SK-N-SH (cell line): ENCODE data around the gene MLXIP. TPM values are rescaled to one million over a fixed set of nuclear protein-coding genes. Genes with fewer than 3 reads are reported as not detected.

Experiments used
- CTCF ChIA-PET: fragments of 300-600, 350-600 bp; formaldehyde crosslinking; extraction: SDS; loops from one replicate; lab custom pipeline; 2021; lab: Yijun Ruan, JAX
- POLR2A ChIA-PET: fragments of 350-600 bp; sonication (Branson Sonifier 250); formaldehyde crosslinking; extraction: SDS; loops from one replicate; lab custom pipeline; 2020; ENCODE audit warnings: antibody characterized with exemption, inconsistent platforms; lab: Yijun Ruan, JAX
- DNase-seq: peaks from one replicate; pipeline ENCODE4 v3.0.0; 2012
- H2AFZ ChIP-seq: fragments of 200-600 bp; sonication (generic); 2 replicates; pipeline ENCODE4 v1.8.1; 2016; ENCODE audit warnings: antibody characterized with exemption, mild to moderate bottlenecking, low read depth
- H3F3A ChIP-seq: fragments of 200-600 bp; sonication (generic); replicated peaks from 2 replicates; pipeline ENCODE3; 2016; ENCODE audit warnings: antibody characterized with exemption, mild to moderate bottlenecking; ENCODE audit not compliant: insufficient read depth
- H3K27ac ChIP-seq, 2 experiments: fragments of 200-500 bp in 1 of 2; fragments of 200-600 bp in 1 of 2; sonication (Bioruptor generic) in 1 of 2; sonication (generic), shearing (Covaris generic) in 1 of 2; 2 replicates each; pipeline versions ENCODE4 v1.5.1 to v1.6.1; 2014 to 2016; ENCODE audit warnings: low read depth in 2 of 2, inconsistent platforms in 1 of 2, low read length in 1 of 2, mild to moderate bottlenecking in 1 of 2, mixed read lengths in 1 of 2
- H3K27me3 ChIP-seq: fragments of 200-600 bp; sonication (generic), shearing (Covaris generic); 2 replicates; pipeline ENCODE4 v1.6.1; 2016; ENCODE audit warnings: mixed run types; ENCODE audit not compliant: insufficient read depth
- H3K36me3 ChIP-seq, 2 experiments: fragments of 200-500 bp in 1 of 2; fragments of 200-600 bp in 1 of 2; sonication (Bioruptor generic) in 1 of 2; sonication (generic) in 1 of 2; replicated peaks in 1 of 2; 2 replicates each; pipeline versions ENCODE3 to v1.5.1; 2014 to 2016; ENCODE audit warnings: low read length in 1 of 2, mild to moderate bottlenecking in 1 of 2; ENCODE audit not compliant: insufficient read depth in 2 of 2, control insufficient read depth in 1 of 2
- H3K4me1 ChIP-seq, 2 experiments: fragments of 200-500 bp in 1 of 2; fragments of 200-600 bp in 1 of 2; sonication (Bioruptor generic) in 1 of 2; sonication (generic), shearing (Covaris generic) in 1 of 2; 2 replicates each; pipeline versions ENCODE4 v1.5.1 to v1.6.1; 2014 to 2016; ENCODE audit warnings: low read depth in 1 of 2, low read length in 1 of 2, mixed run types in 1 of 2; ENCODE audit not compliant: insufficient read depth in 2 of 2, control insufficient read depth in 1 of 2
- H3K4me2 ChIP-seq: fragments of 200-600 bp; sonication (generic), shearing (Covaris generic); 2 replicates; pipeline ENCODE4 v1.6.1; 2017; ENCODE audit warnings: mixed run types
- H3K4me3 ChIP-seq, 2 experiments: fragments of 200-500 bp in 1 of 2; fragments of 200-600 bp in 1 of 2; sonication (Bioruptor generic) in 1 of 2; sonication (generic), shearing (Covaris generic) in 1 of 2; 2 replicates each; pipeline versions ENCODE4 v1.5.1 to v1.8.1; 2014 to 2016; ENCODE audit warnings: low read depth in 2 of 2, inconsistent platforms in 1 of 2, low read length in 1 of 2, mild to moderate bottlenecking in 1 of 2, mixed read lengths in 1 of 2, moderate library complexity in 1 of 2
- H3K79me2 ChIP-seq: fragments of 200-600 bp; sonication (generic); 2 replicates; pipeline ENCODE4 v1.8.1; 2017; ENCODE audit warnings: mild to moderate bottlenecking; ENCODE audit not compliant: insufficient read depth
- H3K9ac ChIP-seq: fragments of 200-600 bp; sonication (generic); 2 replicates; pipeline ENCODE4 v1.6.1; 2017; ENCODE audit warnings: mixed run types
- H3K9me2 ChIP-seq: fragments of 200-600 bp; sonication (generic); 2 replicates; pipeline ENCODE4 v1.6.1; 2017; ENCODE audit warnings: mixed run types
- H3K9me3 ChIP-seq: fragments of 200-600 bp; sonication (generic); 2 replicates; pipeline ENCODE4 v1.6.1; 2017; ENCODE audit warnings: mixed run types, mild to moderate bottlenecking, moderate library complexity
- H4K20me1 ChIP-seq: fragments of 200-600 bp; sonication (generic); 2 replicates; pipeline ENCODE4 v1.6.1; 2017; ENCODE audit warnings: mild to moderate bottlenecking, mixed run types; ENCODE audit not compliant: insufficient read depth
- CHD2 ChIP-seq: fragments of 150-350 bp; IDR thresholded peaks from 2 replicates; pipeline ENCODE4 v1.6.1; 2018; ENCODE audit warnings: low read length; ENCODE audit not compliant: partially characterized antibody
- FOXM1 ChIP-seq: IDR thresholded peaks from 2 replicates; pipeline ENCODE4 v1.4.0; 2012; ENCODE audit warnings: low read depth, mild to moderate bottlenecking
- GABPA ChIP-seq: IDR thresholded peaks from 2 replicates; pipeline ENCODE4 v1.4.0; 2012; ENCODE audit warnings: low read depth, mild to moderate bottlenecking
- GATA2 ChIP-seq: sonication (generic); formaldehyde crosslinking; IDR thresholded peaks from 2 replicates; pipeline ENCODE4 v1.5.0; 2020; ENCODE audit warnings: mild to moderate bottlenecking, missing genetic modification reagents
- JUND ChIP-seq: IDR thresholded peaks from 2 replicates; pipeline ENCODE4 v1.4.0; 2012
- MXI1 ChIP-seq: IDR thresholded peaks from 2 replicates; pipeline ENCODE4 v1.6.1; 2012; ENCODE audit warnings: mild to moderate bottlenecking, low read depth, low read length, improper control_type of control experiment
- NFIC ChIP-seq: IDR thresholded peaks from 2 replicates; pipeline ENCODE4 v1.4.0; 2012; ENCODE audit warnings: borderline replicate concordance
- NRF1 ChIP-seq: IDR thresholded peaks from 2 replicates; pipeline ENCODE4 v1.6.1; 2012; ENCODE audit warnings: low read depth, mild to moderate bottlenecking, low read length
- POLR2AphosphoS5 ChIP-seq: IDR thresholded peaks from 2 replicates; pipeline ENCODE4 v1.6.1; 2012; ENCODE audit warnings: low read depth, low read length
- RAD21 ChIP-seq: IDR thresholded peaks from 2 replicates; pipeline ENCODE4 v1.6.1; 2012; ENCODE audit warnings: mild to moderate bottlenecking, low read length
- SMC3 ChIP-seq: IDR thresholded peaks from 2 replicates; pipeline ENCODE4 v1.6.1; 2012; ENCODE audit warnings: low read depth, low read length, improper control_type of control experiment
- TCF12 ChIP-seq: IDR thresholded peaks from 2 replicates; pipeline ENCODE4 v1.4.0; 2012
- WGBS: methylation state at CpG from one replicate; pipeline ENCODE4 v1.1.6; 2017; ENCODE audit warnings: low lambda C conversion rate; 5-methylcytosine and 5-hydroxymethylcytosine counted together
- polyA plus RNA-seq, 3 experiments: library from polyadenylated mRNA; depleted of rRNA; stranded (reverse); fragments of >200 nt; gene quantifications; 2 replicates each; pipeline ENCODE4 v1.2.3, GENCODE V29; 2012
- TF ChIP-seq, protein P1 (sequence below): fragments of 200-600 bp; sonication (generic); IDR thresholded peaks from 2 replicates; pipeline ENCODE4 v1.6.1; 2017; ENCODE audit warnings: antibody characterized with exemption, mild to moderate bottlenecking, moderate library complexity

The MLXIP gene
- polyA plus RNA-seq, 1 of the 3 experiments (the other 2 are of a cell fraction): 11.0 TPM

DNA sequence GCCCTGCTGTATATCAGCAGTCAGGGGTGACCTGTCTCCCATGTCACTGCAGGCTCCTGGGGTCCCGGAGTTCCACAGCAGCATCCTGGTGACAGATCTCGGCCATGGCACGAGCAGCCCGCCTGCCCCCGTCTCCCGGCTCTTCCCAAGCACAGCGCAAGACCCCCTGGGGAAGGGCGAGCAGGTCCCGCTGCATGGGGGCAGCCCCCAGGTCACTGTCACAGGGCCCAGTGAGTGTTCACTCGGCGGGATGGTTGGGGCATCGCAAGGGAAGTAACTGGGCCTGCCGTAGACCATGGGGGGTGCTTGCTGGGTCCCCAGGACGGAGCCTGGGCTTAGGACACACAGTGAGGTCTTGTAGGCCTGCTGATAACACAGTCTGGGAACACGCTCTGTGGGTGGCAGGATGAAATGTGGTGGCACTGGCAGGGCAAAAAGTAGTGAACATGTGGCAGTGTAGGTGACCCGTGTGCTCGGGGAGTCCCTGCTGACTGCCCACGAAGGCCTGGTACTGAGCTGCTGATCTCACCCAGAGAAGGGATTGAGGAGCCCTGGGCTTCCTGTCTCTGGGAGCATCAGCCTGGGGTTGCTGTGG is 57.0 kb downstream of the MLXIP start:
- 100% methylated on average over 10 of the region's 18 CpGs for WGBS
- DNase-seq: no peak
- H3K4me3 ChIP-seq: no peak overlapping the region
- H3K4me2 ChIP-seq: no peak overlapping the region
- peaks cover 21 to 40% of the 10 kb centered on the region in 2 experiments for H3K36me3 ChIP-seq
- TF ChIP-seq NFIC (no peak), GATA2 (CRISPR knock-in tag) (no peak), GABPA (no peak), TCF12 (no peak), NRF1 (no peak), JUND (no peak), MXI1 (no peak), POLR2AphosphoS5 (no peak), FOXM1 (no peak), CHD2 (no peak)
- H3K4me1 ChIP-seq: no peaks in the 10 kb centered on the region
- no peaks in the 10 kb centered on the region for H3K9me3 ChIP-seq
- peaks cover 7% of the 10 kb centered on the region for H3F3A ChIP-seq
- no peaks in the 10 kb centered on the region for H3K27me3 ChIP-seq
- no peak overlapping the region for H3K9ac ChIP-seq
- H3K9me2 ChIP-seq: no peaks in the 10 kb centered on the region
- ChIA-PET CTCF (interaction anchor here (1.5 kb wide), 1 partner anchor 12 kb away, joined by 3 read pairs; no protein-coding TSS in a partner anchor), POLR2A (no interaction called here)
- H4K20me1 ChIP-seq: 0 out of 2 replicates have a peak, but pooled peaks cover 4% of the 10 kb centered on the region
- no peak overlapping the region for H3K27ac ChIP-seq
- H3K79me2 ChIP-seq: no peaks in the 10 kb centered on the region
- no peak overlapping the region for H2AFZ ChIP-seq

DNA sequence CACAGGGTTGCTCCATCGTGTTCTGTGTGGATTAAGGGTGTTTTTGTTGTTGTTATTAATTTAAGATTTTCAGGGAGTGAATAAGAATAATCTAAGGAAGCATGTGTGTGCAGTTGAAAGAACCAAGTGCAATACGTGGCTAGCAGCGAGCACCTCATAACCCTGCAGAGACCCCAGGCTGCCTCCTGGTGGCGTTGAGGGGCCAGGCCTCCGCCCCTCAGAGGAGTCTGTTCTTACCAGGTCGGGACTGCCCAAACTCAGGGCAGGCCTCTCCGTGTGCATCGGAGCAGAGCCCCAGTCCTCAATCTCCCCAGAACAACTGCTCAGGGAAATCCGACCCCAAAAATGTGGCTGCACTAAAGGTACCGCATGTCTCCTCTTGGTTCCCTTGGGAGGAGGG is 58.7 kb downstream of the MLXIP start:
- TF ChIP-seq, protein P1, sequence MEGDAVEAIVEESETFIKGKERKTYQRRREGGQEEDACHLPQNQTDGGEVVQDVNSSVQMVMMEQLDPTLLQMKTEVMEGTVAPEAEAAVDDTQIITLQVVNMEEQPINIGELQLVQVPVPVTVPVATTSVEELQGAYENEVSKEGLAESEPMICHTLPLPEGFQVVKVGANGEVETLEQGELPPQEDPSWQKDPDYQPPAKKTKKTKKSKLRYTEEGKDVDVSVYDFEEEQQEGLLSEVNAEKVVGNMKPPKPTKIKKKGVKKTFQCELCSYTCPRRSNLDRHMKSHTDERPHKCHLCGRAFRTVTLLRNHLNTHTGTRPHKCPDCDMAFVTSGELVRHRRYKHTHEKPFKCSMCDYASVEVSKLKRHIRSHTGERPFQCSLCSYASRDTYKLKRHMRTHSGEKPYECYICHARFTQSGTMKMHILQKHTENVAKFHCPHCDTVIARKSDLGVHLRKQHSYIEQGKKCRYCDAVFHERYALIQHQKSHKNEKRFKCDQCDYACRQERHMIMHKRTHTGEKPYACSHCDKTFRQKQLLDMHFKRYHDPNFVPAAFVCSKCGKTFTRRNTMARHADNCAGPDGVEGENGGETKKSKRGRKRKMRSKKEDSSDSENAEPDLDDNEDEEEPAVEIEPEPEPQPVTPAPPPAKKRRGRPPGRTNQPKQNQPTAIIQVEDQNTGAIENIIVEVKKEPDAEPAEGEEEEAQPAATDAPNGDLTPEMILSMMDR: peak; percentile 19; the same call in 1 of the 2 replicates
- TF ChIP-seq SMC3 (peak; percentile 17; the same call in 1 of the 2 replicates), RAD21 (0 out of 2 replicates have a peak, but pooled peaks have one; percentile 16), MXI1 (no peak)
- Histone ChIP-seq H3K36me3 (peaks cover 18 to 53% of the 10 kb centered on the region in 2 experiments), H3K4me2 (no peak overlapping the region), H3K9ac (no peak overlapping the region), H2AFZ (no peak overlapping the region), H3K9me2 (no peaks in the 10 kb centered on the region), H3F3A (no peaks in the 10 kb centered on the region), H3K79me2 (no peaks in the 10 kb centered on the region), H4K20me1 (no peaks in the 10 kb centered on the region), H3K4me1 (no peaks in the 10 kb centered on the region), H3K27ac (no peak overlapping the region), H3K9me3 (no peaks in the 10 kb centered on the region), H3K4me3 (no peak overlapping the region), H3K27me3 (no peaks in the 10 kb centered on the region)
- CTCF ChIA-PET: interaction anchor here (2.3 kb wide), 1 partner anchor 53 kb away, joined by 11 read pairs; no protein-coding TSS in a partner anchor
- 91% methylated on average over 10 of the region's 10 CpGs for WGBS
- no peak for DNase-seq
- POLR2A ChIA-PET: no interaction called here
